ACC112 (cell line): ENCODE results near the gene MXRA8.

Experiments used
- H2AFZ ChIP-seq: fragments of 200-600 bp; sonication (generic); one replicate; pipeline ENCODE4 v1.6.0; 2017; ENCODE audit warnings: antibody characterized with exemption, low read length; ENCODE audit not compliant: unreplicated experiment
- H3K27ac ChIP-seq: fragments of 200-600 bp; sonication (generic); 2 replicates; pipeline ENCODE4 v1.5.1; 2014; ENCODE audit warnings: low read depth, mild to moderate bottlenecking, antibody characterized with exemption, low read length, moderate library complexity
- H3K27me3 ChIP-seq: fragments of 200-600 bp; sonication (generic); 2 replicates; pipeline ENCODE4 v1.6.1; 2014; ENCODE audit warnings: mild to moderate bottlenecking, antibody characterized with exemption, low read length, moderate library complexity, mixed read lengths; ENCODE audit not compliant: insufficient read depth
- H3K36me3 ChIP-seq: fragments of 200-600 bp; sonication (generic); 2 replicates; pipeline ENCODE4 v1.6.1; 2016; ENCODE audit warnings: mild to moderate bottlenecking, antibody characterized with exemption, low read length, moderate library complexity, mixed read lengths; ENCODE audit not compliant: insufficient read depth
- H3K4me1 ChIP-seq: fragments of 200-600 bp; sonication (generic); one replicate; pipeline ENCODE4 v1.6.1; 2016; ENCODE audit warnings: low read length, mixed read lengths; ENCODE audit not compliant: insufficient read depth, unreplicated experiment, control insufficient read depth
- H3K4me3 ChIP-seq: fragments of 200-600 bp; sonication (generic); 2 replicates; pipeline ENCODE4 v1.5.1; 2014; ENCODE audit warnings: mild to moderate bottlenecking, low read depth, low read length
- H3K79me2 ChIP-seq: fragments of 200-600 bp; sonication (generic); one replicate; pipeline ENCODE4 v1.6.0; 2016; ENCODE audit warnings: low read length; ENCODE audit not compliant: control insufficient read depth, unreplicated experiment, insufficient read depth

The MXRA8 gene

DNA sequence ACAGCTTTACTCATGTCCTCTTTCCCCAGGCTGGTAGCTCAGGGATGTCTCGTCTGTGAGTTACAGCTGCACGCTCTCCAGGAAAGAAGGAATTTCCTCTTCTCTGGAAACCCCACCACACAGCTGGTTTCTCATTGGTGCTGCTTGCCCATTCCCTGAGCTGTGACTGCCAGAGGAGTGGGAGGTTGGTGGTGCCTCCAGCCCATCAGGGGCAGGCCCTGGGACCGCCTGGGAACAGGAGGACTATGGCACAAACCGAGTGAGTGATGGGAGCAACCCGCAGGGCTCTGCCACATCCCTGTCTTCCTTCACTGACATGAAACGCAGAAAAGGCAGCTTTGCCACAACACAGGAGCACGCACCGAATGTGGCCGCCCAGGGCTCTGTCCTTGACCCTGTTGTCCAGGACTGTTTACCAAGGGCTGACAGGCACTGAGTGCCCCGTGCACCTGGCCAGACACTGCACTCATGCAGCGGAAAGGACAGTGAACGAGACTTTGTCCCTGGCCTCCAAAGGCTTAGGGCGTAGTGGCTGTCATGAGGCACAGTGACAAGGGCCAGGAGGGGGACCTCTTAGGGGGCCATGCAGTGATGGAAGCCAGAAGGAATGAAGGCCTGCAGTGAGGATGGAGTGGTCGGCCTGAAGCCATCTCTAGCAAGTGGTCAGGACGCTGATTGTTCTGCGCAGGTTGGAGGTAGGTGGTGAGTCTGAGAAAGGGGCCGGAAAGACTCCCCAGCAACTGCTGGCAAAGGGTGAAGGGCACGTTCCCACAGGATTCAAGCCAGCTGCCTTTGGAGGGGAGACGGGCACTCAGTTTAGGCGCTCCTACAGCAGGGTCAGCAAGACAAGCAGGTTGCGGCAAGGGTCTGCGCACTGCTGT is 42.5 kb upstream of the MXRA8 start:
- H3K27me3 ChIP-seq = no peaks in the 10 kb centered on the region
- H3K4me3 ChIP-seq = peak overlapping the region; percentile 89
- 0 out of 2 replicates have a peak overlapping the region, but pooled peaks have one; percentile 46 for H3K27ac ChIP-seq
- peaks cover 61% of the 10 kb centered on the region for H3K79me2 ChIP-seq
- no peak overlapping the region for H2AFZ ChIP-seq
- H3K36me3 ChIP-seq = peaks cover 32% of the 10 kb centered on the region
- H3K4me1 ChIP-seq = peaks cover 25% of the 10 kb centered on the region

DNA sequence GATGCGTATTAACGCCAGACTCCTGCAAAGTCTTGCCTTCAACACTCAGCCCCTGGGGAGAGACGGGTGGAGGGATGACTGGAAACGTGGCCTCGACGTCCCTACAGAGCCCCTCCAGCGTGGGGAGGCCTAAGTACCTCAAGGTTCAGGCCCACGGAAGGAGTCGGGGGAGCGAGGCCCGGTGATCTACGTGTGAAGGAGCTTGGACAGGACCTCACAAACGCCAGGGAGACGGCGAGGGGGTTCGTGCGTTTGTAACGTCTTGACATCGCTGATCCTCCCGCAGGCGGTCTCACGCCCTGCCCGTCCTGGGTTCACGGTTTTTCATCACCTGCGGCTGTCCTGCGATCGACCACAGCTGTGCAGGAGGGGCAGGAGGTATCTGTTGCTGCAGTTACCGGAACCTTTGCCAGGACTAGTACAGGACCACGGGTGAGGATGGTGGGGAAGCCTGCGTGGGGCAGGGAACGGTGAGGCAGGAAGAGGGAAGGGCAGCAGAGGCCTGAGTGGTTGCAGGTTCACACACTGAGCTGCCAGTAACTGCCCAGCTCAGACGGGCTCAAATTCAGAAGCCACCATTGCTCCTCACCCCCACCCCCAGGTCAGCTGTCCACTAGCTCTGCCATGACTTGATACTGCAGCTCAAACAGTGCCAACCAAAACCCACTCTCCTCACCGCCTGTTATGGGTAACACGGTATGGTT is 41.7 kb upstream of the MXRA8 start:
- H3K27ac ChIP-seq = peak overlapping the region; percentile 46; the same call in 1 of the 2 replicates
- peak overlapping the region; percentile 89 for H3K4me3 ChIP-seq
- H2AFZ ChIP-seq = no peak overlapping the region
- H3K27me3 ChIP-seq = no peaks in the 10 kb centered on the region
- H3K36me3 ChIP-seq = peaks cover 30% of the 10 kb centered on the region
- peaks cover 61% of the 10 kb centered on the region for H3K79me2 ChIP-seq
- H3K4me1 ChIP-seq = peaks cover 21% of the 10 kb centered on the region

DNA sequence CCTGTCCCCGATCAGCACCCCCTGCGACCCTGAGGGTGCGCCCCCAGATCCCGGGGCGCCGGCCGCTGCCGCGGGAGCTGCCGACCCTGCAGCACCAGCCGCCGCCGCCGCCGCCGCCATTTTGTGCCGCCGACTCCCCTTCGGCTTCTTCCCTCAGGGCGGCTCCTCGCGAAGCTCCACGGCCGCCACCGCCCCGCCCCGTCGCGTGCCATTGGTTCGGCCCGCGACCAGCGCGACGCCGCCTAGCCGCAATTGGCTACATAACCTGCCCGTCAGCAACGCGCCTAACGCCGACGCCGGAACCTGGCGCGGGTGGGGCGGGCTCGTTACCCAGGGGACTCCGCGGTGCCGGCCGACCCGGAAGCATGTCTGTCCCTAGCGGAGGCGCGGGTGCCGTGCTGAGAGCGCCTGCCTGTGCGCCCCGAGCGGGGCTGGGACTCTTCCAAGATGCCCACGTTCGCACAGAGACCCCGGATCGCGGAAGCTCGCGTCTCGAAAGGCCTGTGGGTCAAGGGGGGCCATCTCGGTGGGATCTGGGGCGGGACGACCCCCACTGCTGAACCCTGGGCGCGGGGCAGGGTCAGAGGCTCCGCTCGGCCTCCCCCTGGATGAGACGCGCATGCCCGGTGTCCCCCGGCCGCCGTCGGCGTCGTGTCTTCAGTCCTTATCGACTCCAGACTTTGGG is 41.0 kb upstream of the MXRA8 start, which contains the start of gene CCNL2:
CCNL2 (minus strand) TSS at position 149 of the 685 bp plus-strand sequence; CDS start at position 120, 29 bp downstream.
- Histone ChIP-seq H2AFZ (peak within 1 kb of the TSS; percentile 67), H3K4me1 (peaks cover 21% of the 10 kb centered on the region), H3K36me3 (peaks cover 31% of the 10 kb centered on the region), H3K79me2 (peaks cover 61% of the 10 kb centered on the region), H3K4me3 (peak within 1 kb of the TSS; percentile 89), H3K27me3 (no peaks in the 10 kb centered on the region), H3K27ac (peak within 1 kb of the TSS; percentile 59)

DNA sequence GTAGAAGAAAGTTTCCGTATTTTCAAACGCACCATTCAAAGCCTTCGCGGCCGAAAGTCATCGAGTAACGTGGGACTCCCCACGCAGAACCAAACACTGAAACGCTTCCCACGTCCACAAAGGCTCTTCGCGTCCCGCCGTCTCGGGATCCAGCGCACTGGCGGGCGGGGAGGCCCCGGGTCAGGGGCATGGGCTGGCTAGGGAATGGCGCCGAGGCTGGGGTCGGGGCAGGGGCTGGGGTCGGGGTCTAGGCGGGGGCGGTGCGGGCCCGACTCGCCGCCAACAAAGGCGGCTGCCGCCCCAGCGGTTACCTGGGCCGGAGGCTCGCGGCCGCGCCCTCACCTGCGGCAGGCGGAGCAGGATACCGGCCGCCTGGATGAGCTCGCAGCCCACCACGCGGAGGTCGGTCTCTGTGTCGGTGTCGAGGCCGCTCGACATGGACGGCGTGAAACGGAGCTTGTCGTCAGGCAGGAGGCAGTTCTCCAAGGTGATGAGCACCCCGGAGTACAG is 40.4 kb upstream of the MXRA8 start:
- H2AFZ ChIP-seq = peak overlapping the region; percentile 67

DNA sequence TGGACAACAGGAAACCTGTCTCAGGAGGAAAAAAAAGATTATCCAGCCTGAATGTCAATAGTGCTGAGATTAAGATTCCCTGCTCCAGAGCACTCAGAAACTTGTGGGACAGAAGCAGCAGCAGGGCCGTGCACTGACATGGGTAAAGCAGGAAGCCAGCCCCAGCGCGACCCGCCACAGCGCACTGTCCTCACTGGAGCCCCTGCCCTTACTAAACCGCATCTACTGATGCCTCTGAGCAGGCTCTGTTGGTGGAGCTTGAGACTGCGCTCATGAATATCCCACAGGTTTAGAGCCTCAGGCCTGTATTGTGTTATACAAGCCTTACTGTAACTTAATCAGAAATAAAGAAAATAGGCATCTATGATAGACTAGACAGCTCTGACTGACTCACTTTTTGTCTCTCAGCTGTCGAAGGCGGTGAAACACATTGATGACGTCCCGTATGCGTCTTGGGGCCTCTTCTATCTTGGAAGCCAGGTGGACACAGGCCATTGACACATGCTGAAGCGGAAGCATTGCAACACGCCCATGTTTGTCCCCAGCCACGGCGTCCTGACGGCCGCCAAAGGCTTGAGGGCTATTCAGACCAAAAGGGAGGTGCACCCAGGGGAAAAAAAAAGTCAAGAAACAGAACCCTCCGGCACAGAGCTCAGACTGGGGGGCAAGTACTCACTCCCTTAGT is 39.6 kb upstream of the MXRA8 start:
- peaks cover 35% of the 10 kb centered on the region for H3K36me3 ChIP-seq
- H3K4me3 ChIP-seq = peak overlapping the region; percentile 89
- peak overlapping the region; percentile 59 for H3K27ac ChIP-seq
- no peak overlapping the region for H2AFZ ChIP-seq
- no peaks in the 10 kb centered on the region for H3K27me3 ChIP-seq
- H3K4me1 ChIP-seq = peaks cover 21% of the 10 kb centered on the region
- H3K79me2 ChIP-seq = peaks cover 72% of the 10 kb centered on the region

More for the DNA sequence above, 40.4 kb upstream of the MXRA8 start:
- peak overlapping the region; percentile 59 for H3K27ac ChIP-seq
- H3K4me3 ChIP-seq = peak overlapping the region; percentile 89
- H3K36me3 ChIP-seq = peaks cover 35% of the 10 kb centered on the region
- no peaks in the 10 kb centered on the region for H3K27me3 ChIP-seq
- peaks cover 65% of the 10 kb centered on the region for H3K79me2 ChIP-seq
- peaks cover 21% of the 10 kb centered on the region for H3K4me1 ChIP-seq

DNA sequence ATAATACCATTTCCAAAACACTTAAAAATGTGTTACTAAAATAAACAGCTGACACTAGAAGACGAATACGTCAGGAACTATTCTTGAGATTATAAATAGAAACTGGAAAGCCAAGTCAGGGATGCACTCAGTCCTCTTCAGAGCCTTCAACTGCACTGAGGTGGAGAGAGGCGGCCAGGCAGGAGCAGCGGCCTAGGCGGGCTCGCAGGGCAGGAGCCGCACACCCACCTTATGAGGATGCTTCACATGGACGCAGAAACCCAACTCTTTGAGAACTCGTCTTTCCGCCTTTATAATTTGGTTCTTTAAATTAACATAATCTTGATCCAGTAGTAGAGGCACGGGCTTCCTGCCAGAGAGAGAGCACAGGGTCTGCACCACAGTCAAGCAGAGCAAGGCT is 36.8 kb upstream of the MXRA8 start:
- Histone ChIP-seq H3K36me3 (peaks cover 42% of the 10 kb centered on the region), H3K4me1 (peaks cover 11% of the 10 kb centered on the region), H2AFZ (no peak overlapping the region), H3K79me2 (peaks cover 67% of the 10 kb centered on the region), H3K27me3 (no peaks in the 10 kb centered on the region), H3K27ac (no peak overlapping the region), H3K4me3 (no peak overlapping the region)

DNA sequence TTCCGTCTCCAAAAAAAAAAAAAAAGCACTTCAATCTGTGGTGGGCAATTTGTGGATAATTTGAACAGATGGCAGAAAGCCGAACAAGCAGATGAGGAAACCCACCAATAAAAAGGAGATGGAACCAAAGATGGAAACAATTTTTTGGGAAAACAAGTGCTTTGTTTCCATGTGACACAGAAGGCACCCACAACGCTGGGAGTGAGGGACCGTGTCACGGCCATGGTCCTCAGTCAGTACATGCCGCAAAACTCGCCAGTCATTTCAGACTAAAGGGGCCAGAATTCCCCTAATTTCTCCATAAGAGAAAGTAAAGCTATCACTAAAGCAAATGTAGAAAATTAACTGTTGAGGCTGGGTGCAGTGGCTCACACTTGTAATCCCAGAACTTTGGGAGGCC is 35.8 kb upstream of the MXRA8 start:
- Histone ChIP-seq H3K36me3 (peaks cover 52% of the 10 kb centered on the region), H2AFZ (no peak overlapping the region), H3K79me2 (peaks cover 59% of the 10 kb centered on the region), H3K4me3 (no peak overlapping the region), H3K4me1 (peaks cover 10% of the 10 kb centered on the region), H3K27ac (no peak overlapping the region), H3K27me3 (no peaks in the 10 kb centered on the region)

DNA sequence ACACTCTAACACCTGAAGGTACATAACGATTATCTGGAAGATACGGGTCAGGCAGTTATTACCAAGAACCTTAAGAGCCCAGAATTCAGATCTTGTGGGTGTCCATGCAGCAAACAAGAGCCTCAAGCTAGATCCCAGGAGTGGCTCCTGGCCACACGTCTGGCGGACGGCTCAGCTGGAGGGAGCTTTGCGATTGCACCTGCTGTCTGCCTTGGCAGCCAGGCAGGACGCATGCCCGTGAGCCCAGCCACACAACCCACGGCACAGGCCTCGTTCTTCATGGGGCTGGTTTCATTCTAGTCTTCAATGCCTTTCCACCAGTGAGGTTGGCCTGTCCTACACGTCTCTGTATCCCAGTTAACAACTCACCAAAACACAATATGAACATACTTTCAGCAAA is 35.1 kb upstream of the MXRA8 start:
- Histone ChIP-seq H3K27me3 (no peaks in the 10 kb centered on the region), H3K4me3 (no peak overlapping the region), H3K79me2 (peaks cover 52% of the 10 kb centered on the region), H2AFZ (no peak overlapping the region), H3K4me1 (peaks cover 10% of the 10 kb centered on the region), H3K27ac (no peak overlapping the region), H3K36me3 (peaks cover 52% of the 10 kb centered on the region)

DNA sequence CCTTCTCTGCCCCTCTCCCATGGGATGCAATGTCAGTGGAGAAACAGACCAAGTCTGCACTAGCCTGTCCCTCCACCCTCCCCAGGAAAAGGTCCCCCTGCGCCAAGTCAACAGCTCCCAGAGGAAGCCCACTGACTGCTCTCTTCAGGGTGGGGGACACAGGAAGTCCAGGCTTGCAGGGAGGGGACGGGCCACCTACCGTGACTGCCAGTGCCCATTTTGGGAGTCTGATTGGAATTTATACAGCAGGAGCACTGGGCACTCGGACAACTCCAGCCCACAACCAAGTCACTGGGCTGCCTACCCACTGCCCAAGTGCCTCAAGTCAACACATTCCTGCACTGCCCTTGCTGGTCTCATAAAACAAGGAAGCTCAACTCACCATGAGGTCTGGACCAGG is 34.7 kb upstream of the MXRA8 start:
- Histone ChIP-seq H3K36me3 (peaks cover 52% of the 10 kb centered on the region), H3K27ac (no peak overlapping the region), H3K4me3 (no peak overlapping the region), H3K4me1 (peaks cover 8% of the 10 kb centered on the region), H2AFZ (no peak overlapping the region), H3K79me2 (peaks cover 48% of the 10 kb centered on the region), H3K27me3 (no peaks in the 10 kb centered on the region)

DNA sequence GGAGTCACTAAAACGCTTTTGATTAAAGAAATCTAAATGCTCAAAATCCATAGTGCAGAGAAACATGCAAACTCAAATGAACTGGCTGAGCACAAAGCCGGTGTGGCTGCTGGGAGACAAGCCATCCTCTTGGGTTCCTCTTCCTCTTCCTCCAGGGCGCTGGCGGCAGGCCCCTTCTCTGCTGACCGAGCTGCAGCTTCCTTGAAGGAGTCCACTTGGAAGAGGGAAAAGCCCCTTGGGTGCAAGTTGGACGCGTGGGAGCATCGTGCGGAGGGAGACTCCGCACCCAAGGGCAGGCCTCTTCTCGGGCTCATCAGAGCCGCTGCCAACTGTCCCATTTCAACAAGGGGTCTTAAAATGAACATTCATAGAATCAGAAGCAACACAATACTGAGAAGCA is 32.9 kb upstream of the MXRA8 start:
- Histone ChIP-seq H3K27me3 (no peaks in the 10 kb centered on the region), H3K36me3 (peaks cover 58% of the 10 kb centered on the region), H3K4me1 (no peaks in the 10 kb centered on the region), H2AFZ (no peak overlapping the region), H3K4me3 (no peak overlapping the region), H3K27ac (no peak overlapping the region), H3K79me2 (peaks cover 35% of the 10 kb centered on the region)
